ENCODE results near the gene DNM3.
"Not testable (repeated sequence)": the region's sequence is repeated elsewhere in the genome, so short reads cannot be mapped to it uniquely, and the experiment has no call there.

DNM3 gene

GRCh38 chr1:172363852-172364251 lies 522.6 kb downstream of the DNM3 start:
- TF ChIP-seq CTCF (IDR thresholded peaks at IDR 0.05; ENCODE audit: low read length, missing control alignments) = no peak
- no peak for DNase-seq (ENCODE audit: low read depth)
- no peak overlapping the region for H3K4me3 ChIP-seq (replicated peaks; ENCODE audit: low read depth, low read length)

DNA sequence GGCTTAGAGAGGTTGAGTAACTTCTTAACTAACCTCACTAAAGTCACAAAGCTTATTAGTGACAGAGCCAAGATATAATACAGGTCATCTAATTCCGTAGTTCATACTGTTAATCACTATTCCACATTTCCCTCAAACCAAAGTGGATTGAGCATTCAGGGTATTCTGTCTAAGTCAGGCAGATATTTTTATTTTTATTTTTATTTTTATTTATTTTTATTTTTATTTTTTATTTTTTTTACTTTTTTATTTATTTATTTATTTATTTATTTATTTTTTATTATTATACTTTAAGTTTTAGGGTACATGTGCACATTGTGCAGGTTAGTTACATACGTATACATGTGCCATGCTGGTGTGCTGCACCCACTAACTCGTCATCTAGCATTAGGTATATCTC lies 530.3 kb downstream of the DNM3 start:
- not testable (repeated sequence) for H3K4me3 ChIP-seq (replicated peaks; ENCODE audit: low read depth, low read length); DNase-seq (ENCODE audit: low read depth)

GRCh38 chr1:172373864-172374263 lies 532.6 kb downstream of the DNM3 start:
- no peak for DNase-seq (ENCODE audit: low read depth)
- no peak overlapping the region for H3K4me3 ChIP-seq (replicated peaks; ENCODE audit: low read depth, low read length)
- TF ChIP-seq CTCF (IDR thresholded peaks at IDR 0.05; ENCODE audit: low read length, missing control alignments) = no peak

DNA sequence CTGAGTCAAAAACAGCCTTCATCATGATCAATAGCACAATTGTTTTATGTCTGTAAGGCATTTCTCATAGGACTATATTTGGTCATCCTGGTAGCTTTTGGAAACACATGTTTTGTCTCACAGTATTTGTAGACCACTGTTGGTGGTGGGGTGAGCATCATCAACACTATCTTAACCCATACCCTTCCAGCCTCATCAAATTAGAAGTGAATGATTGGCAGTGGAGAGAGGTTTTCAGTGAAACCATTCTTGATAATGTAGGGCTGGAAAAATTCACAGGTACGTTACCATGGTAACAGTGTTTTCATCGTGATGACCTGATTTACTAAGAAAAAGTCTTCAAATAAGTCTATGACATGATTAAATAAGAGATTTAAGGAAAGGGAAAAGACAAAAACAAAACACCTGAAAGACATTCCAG lies 533.9 kb downstream of the DNM3 start:
- no peak for TF ChIP-seq CTCF (IDR thresholded peaks at IDR 0.05; ENCODE audit: low read length, missing control alignments)
- H3K4me3 ChIP-seq (replicated peaks; ENCODE audit: low read depth, low read length) = no peak overlapping the region
- no peak for DNase-seq (ENCODE audit: low read depth)

DNA sequence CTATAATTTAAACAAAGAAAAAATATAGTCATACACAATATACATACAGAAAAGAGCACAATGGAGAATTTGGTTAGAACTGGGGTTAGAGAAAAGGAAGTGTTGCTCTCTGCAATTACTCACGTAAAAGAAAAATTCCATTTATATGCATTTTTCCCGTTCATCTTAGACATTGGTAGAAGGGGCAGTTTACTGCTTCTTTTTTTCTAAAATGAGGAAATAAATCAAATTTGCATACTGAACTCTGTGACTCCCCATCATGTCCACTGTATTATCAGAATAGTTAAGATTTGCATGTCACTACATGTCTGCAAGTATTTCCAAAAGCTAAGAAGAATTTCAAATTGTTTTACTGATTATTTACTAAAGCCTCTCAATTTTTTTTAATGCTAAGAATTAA lies 535.1 kb downstream of the DNM3 start:
- DNase-seq (ENCODE audit: low read depth) = no peak
- H3K4me3 ChIP-seq (replicated peaks; ENCODE audit: low read depth, low read length) = no peak overlapping the region
- no peak for TF ChIP-seq CTCF (IDR thresholded peaks at IDR 0.05; ENCODE audit: low read length, missing control alignments)

DNA sequence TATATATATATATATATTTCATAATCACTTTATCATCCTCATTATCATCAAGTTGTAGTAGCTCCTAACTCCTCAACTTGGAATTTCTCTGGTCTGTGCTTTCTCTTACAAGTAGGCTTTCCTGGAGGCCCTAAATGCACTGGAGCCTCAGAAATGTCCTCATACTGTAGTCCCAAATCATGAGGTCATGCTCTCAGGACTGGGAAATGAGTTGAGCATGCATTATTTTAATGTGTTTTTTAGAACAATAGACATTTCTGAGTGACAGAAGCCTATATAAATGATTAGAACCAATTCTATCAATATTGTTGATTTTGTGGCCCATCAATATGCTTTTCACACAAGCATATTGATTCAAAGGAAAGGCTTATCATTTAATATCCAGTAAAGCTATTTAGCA lies 536.3 kb downstream of the DNM3 start:
- no peak for DNase-seq (ENCODE audit: low read depth)
- no peak overlapping the region for H3K4me3 ChIP-seq (replicated peaks; ENCODE audit: low read depth, low read length)
- TF ChIP-seq CTCF (IDR thresholded peaks at IDR 0.05; ENCODE audit: low read length, missing control alignments) = no peak

- TF ChIP-seq CTCF (IDR thresholded peaks at IDR 0.05; ENCODE audit: low read length, missing control alignments) = no peak
These were observed 536.9 kb downstream of the DNM3 start for GRCh38 chr1:172378109-172378760.

More at GRCh38 chr1:172378109-172378760, 536.9 kb downstream of the DNM3 start:
- no peak overlapping the region for H3K4me3 ChIP-seq (replicated peaks; ENCODE audit: low read depth, low read length)
- DNase-seq (ENCODE audit: low read depth) = peak; percentile 58
